Trophoblast cell (in vitro differentiated cells and primary cell): Measurements from ENCODE around the gene TNFAIP8L1.

Source experiments
- DNase-seq, 2 donors: peaks; one replicate each; pipeline ENCODE4 v3.0.0-alpha.2; 2016
- H2AFZ ChIP-seq: 2 replicates; pipeline ENCODE4 v1.6.1; 2013; ENCODE audit warnings: low read length, moderate library complexity, mild to moderate bottlenecking; ENCODE audit not compliant: insufficient read depth, poor library complexity
- H2AK5ac ChIP-seq: 2 replicates; pipeline ENCODE4 v1.6.1; 2013; ENCODE audit warnings: mild to moderate bottlenecking, low read length
- H2BK120ac ChIP-seq: 2 replicates; pipeline ENCODE4 v1.6.1; 2013; ENCODE audit warnings: low read length, mild to moderate bottlenecking, moderate library complexity; ENCODE audit not compliant: insufficient read depth, poor library complexity
- H2BK12ac ChIP-seq: 2 replicates; pipeline ENCODE4 v1.6.1; 2013; ENCODE audit warnings: mild to moderate bottlenecking, low read length, moderate library complexity
- H2BK5ac ChIP-seq: 2 replicates; pipeline ENCODE4 v1.6.1; 2013; ENCODE audit warnings: low read length, low read depth, moderate library complexity, mild to moderate bottlenecking; ENCODE audit not compliant: poor library complexity
- H3K14ac ChIP-seq: 2 replicates; pipeline ENCODE4 v1.6.1; 2013; ENCODE audit warnings: mild to moderate bottlenecking, low read length
- H3K18ac ChIP-seq: 2 replicates; pipeline ENCODE4 v1.6.1; 2013; ENCODE audit warnings: mild to moderate bottlenecking, low read length
- H3K23ac ChIP-seq: 2 replicates; pipeline ENCODE4 v1.6.1; 2013; ENCODE audit warnings: low read length
- H3K27ac ChIP-seq: 2 replicates; pipeline ENCODE4 v1.5.1; 2013; ENCODE audit warnings: low read depth, mild to moderate bottlenecking, inconsistent platforms, low read length, moderate library complexity
- H3K27me3 ChIP-seq: 2 replicates; pipeline ENCODE4 v1.6.1; 2013; ENCODE audit warnings: inconsistent platforms, mild to moderate bottlenecking, low read length, moderate library complexity; ENCODE audit not compliant: insufficient read depth
- H3K36me3 ChIP-seq, 2 experiments: 1 replicate in 1 of 2; 2 replicates in 1 of 2; pipeline ENCODE4 v1.6.1; 2013; ENCODE audit warnings: low read length in 2 of 2, mild to moderate bottlenecking in 2 of 2, moderate library complexity in 1 of 2; ENCODE audit not compliant: insufficient read depth in 2 of 2, control insufficient read depth in 1 of 2
- H3K4ac ChIP-seq: 2 replicates; pipeline ENCODE4 v1.6.1; 2013; ENCODE audit warnings: low read depth, mild to moderate bottlenecking, low read length, moderate library complexity
- H3K4me1 ChIP-seq, 2 experiments: 1 replicate in 1 of 2; 2 replicates in 1 of 2; pipeline ENCODE4 v1.6.1; 2013; ENCODE audit warnings: low read length in 2 of 2, mild to moderate bottlenecking in 2 of 2, moderate library complexity in 1 of 2; ENCODE audit not compliant: insufficient read depth in 2 of 2, control insufficient read depth in 1 of 2
- H3K4me2 ChIP-seq: 2 replicates; pipeline ENCODE4 v1.6.1; 2013; ENCODE audit warnings: inconsistent platforms, mild to moderate bottlenecking, low read length, moderate library complexity
- H3K4me3 ChIP-seq: 2 replicates; pipeline ENCODE4 v1.5.1; 2013; ENCODE audit warnings: mild to moderate bottlenecking, low read depth, low read length, inconsistent platforms
- H3K79me1 ChIP-seq: one replicate; pipeline ENCODE4 v1.6.1; 2013; ENCODE audit warnings: low read length
- H3K79me2 ChIP-seq: 2 replicates; pipeline ENCODE4 v1.6.1; 2013; ENCODE audit warnings: low read length, mild to moderate bottlenecking; ENCODE audit not compliant: control insufficient read depth, insufficient read depth, poor library complexity
- H3K9ac ChIP-seq: 2 replicates; pipeline ENCODE4 v1.6.1; 2013; ENCODE audit warnings: mild to moderate bottlenecking, low read length
- H3K9me3 ChIP-seq: 2 replicates; pipeline ENCODE4 v1.6.1; 2013; ENCODE audit warnings: low read depth, mild to moderate bottlenecking, control low read depth, inconsistent platforms, low read length; ENCODE audit not compliant: insufficient read depth
- H4K12ac ChIP-seq: 2 replicates; pipeline ENCODE4 v1.6.1; 2013; ENCODE audit warnings: low read depth, mild to moderate bottlenecking, low read length, moderate library complexity
- H4K8ac ChIP-seq: 2 replicates; pipeline ENCODE4 v1.6.1; 2013; ENCODE audit warnings: low read depth, mild to moderate bottlenecking, low read length, moderate library complexity
- H4K91ac ChIP-seq: one replicate; pipeline ENCODE4 v1.6.1; 2013; ENCODE audit warnings: low read depth, mild to moderate bottlenecking, low read length, moderate library complexity
- WGBS: extraction: QIAGEN DNeasy Blood & Tissue Kit; methylation state at CpG from one replicate; pipeline ENCODE4 v1.1.7; 2013; ENCODE audit warnings: missing lambda C conversion rate; ENCODE audit not compliant: insufficient read length, insufficient coverage; ENCODE audit errors: extremely low coverage; 5-methylcytosine and 5-hydroxymethylcytosine counted together

TNFAIP8L1 gene

DNA sequence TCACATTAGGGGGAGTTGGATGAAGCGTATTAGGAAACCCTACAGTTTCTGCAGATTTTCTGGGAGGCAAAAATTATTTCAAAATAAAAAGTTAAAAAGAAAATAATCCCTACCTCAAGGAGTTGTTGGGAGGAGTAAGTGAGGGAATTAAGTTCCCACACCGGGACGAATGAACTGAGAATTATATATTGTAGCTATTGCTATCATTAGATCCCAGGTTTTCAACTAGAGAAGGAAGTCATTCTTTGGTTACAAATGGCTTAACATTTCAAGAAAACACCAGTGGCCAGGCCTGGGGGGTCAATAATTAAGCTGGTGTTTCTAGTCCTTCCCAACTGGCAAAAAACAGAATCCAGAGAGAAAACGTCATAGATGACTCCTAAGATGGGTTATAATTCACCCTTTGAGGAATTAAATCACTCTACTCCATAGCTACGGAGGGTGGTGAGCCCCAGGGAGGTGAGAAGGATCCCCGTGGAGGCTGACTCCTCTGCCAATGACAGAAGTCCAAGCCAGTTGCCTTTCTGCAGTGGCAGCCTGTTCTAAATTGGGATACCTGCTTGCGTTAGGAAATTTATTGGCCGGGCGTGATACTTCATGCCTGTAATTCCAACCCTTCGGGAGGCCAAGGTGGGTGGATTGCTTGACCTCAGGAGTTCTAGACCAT, 32.0 kb downstream of the TNFAIP8L1 start:
- Histone ChIP-seq H2BK120ac (no peak overlapping the region), H3K36me3 (peaks cover 17 to 25% of the 10 kb centered on the region in 2 experiments), H2AFZ (no peak overlapping the region), H3K27me3 (no peaks in the 10 kb centered on the region), H3K9me3 (no peaks in the 10 kb centered on the region), H3K18ac (no peak overlapping the region), H3K23ac (no peak overlapping the region), H3K9ac (no peak overlapping the region), H3K4me3 (no peak overlapping the region), H3K27ac (no peak overlapping the region), H3K14ac (no peak overlapping the region), H4K8ac (no peak overlapping the region), H4K91ac (no peak overlapping the region), H2AK5ac (no peak overlapping the region), H3K79me1 (peaks cover 7% of the 10 kb centered on the region), H3K4me2 (no peak overlapping the region), H3K4ac (no peak overlapping the region), H3K4me1 (peaks cover 0 to 3% of the 10 kb centered on the region in 2 experiments), H4K12ac (no peak overlapping the region), H2BK5ac (no peak overlapping the region), H3K79me2 (peaks cover 6% of the 10 kb centered on the region), H2BK12ac (no peak overlapping the region)
- WGBS, result no CpG with 5 or more reads among the region's 10 CpGs
- DNase-seq, result no peak

DNA sequence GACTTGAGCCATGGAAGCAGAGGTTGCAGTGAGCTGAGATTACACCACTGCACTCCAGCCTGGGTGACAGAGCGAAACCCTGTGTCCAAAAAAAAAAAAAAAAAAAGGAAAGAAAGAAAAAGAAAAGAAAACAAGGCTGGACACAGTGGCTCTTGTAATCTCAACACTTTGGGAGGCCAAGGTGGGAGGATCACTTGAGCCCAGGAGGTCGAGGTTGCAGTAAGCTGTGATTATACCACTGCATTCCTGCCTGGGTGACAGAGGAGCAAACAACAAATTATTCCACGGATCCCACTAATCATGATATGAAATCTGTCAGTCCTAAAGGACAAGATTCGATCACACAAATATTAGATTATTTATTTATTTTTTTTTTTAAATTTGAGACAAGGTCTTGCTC, 33.9 kb downstream of the TNFAIP8L1 start:
- no peak overlapping the region for H3K4me2 ChIP-seq
- peaks cover 20 to 25% of the 10 kb centered on the region in 2 experiments for H3K36me3 ChIP-seq
- peaks cover 7% of the 10 kb centered on the region for H3K79me1 ChIP-seq
- no peak overlapping the region for H2BK5ac ChIP-seq
- H3K18ac ChIP-seq, result no peak overlapping the region
- no peak overlapping the region for H2AFZ ChIP-seq
- H2AK5ac ChIP-seq, result no peak overlapping the region
- WGBS, result no CpG with 5 or more reads among the region's 4 CpGs
- no peaks in the 10 kb centered on the region for H3K27me3 ChIP-seq
- peaks cover 0 to 3% of the 10 kb centered on the region in 2 experiments for H3K4me1 ChIP-seq
- no peak for DNase-seq
- H3K4me3 ChIP-seq, result no peak overlapping the region
- H3K9me3 ChIP-seq, result no peaks in the 10 kb centered on the region
- H2BK12ac ChIP-seq, result no peak overlapping the region
- H4K8ac ChIP-seq, result no peak overlapping the region
- no peak overlapping the region for H3K23ac ChIP-seq
- H4K12ac ChIP-seq, result no peak overlapping the region
- no peak overlapping the region for H2BK120ac ChIP-seq
- no peak overlapping the region for H4K91ac ChIP-seq
- H3K79me2 ChIP-seq, result peaks cover 6% of the 10 kb centered on the region
- H3K4ac ChIP-seq, result no peak overlapping the region
- H3K14ac ChIP-seq, result no peak overlapping the region
- no peak overlapping the region for H3K27ac ChIP-seq
- no peak overlapping the region for H3K9ac ChIP-seq

DNA sequence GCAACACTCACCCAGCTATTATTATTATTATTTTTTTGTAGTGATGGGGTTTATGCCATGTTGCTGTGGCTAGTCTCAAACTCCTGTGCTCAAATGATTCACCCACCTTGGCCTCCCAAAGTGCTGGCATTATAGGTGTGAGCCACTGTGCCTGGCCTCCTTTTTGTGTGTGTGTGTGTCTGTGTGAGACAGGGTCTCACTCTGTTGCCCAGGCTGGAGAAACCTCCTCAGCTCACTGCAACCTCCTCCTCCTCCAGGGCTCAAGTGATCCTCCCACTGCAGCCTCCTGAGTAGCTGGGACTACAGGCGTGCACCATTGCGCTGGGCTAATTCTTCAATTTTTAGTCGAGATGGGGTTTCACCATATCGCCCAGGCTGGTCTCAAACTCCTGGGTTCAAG, 34.4 kb downstream of the TNFAIP8L1 start:
- Histone ChIP-seq H4K8ac (no peak overlapping the region), H3K4ac (no peak overlapping the region), H3K79me2 (peaks cover 6% of the 10 kb centered on the region), H3K9me3 (no peaks in the 10 kb centered on the region), H3K27me3 (no peaks in the 10 kb centered on the region), H3K18ac (no peak overlapping the region), H4K12ac (no peak overlapping the region), H3K4me1 (peaks cover 0 to 3% of the 10 kb centered on the region in 2 experiments), H3K4me3 (no peak overlapping the region), H3K23ac (no peak overlapping the region), H2AK5ac (no peak overlapping the region), H2BK12ac (no peak overlapping the region), H2BK120ac (no peak overlapping the region), H3K27ac (no peak overlapping the region), H3K14ac (no peak overlapping the region), H2AFZ (no peak overlapping the region), H2BK5ac (no peak overlapping the region), H3K36me3 (peaks cover 22 to 26% of the 10 kb centered on the region in 2 experiments), H4K91ac (no peak overlapping the region), H3K9ac (no peak overlapping the region), H3K4me2 (no peak overlapping the region), H3K79me1 (peaks cover 7% of the 10 kb centered on the region)
- WGBS, result no CpG with 5 or more reads among the region's 4 CpGs
- DNase-seq, result no peak

DNA sequence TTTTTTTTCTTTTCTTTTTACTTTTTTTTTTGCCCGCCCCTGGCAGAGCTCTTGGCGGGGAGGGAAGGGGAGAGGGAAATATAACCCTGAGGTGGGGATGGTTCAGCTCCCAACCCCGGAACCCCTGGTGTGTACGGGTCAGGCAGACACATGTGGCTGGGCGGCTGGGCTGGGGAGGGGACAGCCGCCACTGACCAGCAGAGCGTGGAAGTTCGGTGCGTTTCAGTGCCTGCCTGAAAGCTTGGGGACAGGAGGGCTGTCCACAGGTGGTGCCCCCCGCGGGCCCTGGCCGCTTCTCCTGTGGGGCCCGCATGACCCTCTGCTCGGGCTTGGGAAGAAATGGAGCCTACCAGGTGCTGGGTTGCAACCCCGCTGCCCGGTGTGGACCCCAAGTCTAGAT, 36.0 kb downstream of the TNFAIP8L1 start:
- H2BK12ac ChIP-seq, result no peak overlapping the region
- no peak overlapping the region for H2BK5ac ChIP-seq
- H3K23ac ChIP-seq, result no peak overlapping the region
- no peak overlapping the region for H4K12ac ChIP-seq
- H3K4me3 ChIP-seq, result no peak overlapping the region
- no peak overlapping the region for H4K91ac ChIP-seq
- DNase-seq, result no peak
- H2AK5ac ChIP-seq, result no peak overlapping the region
- H3K4me1 ChIP-seq, result no peaks in the 10 kb centered on the region
- no peak overlapping the region for H2BK120ac ChIP-seq
- no peak overlapping the region for H3K18ac ChIP-seq
- no peak overlapping the region for H3K4me2 ChIP-seq
- no CpG with 5 or more reads among the region's 16 CpGs for WGBS
- peaks cover 33% of the 10 kb centered on the region in 2 experiments for H3K36me3 ChIP-seq
- no peaks in the 10 kb centered on the region for H3K79me2 ChIP-seq
- no peak overlapping the region for H3K4ac ChIP-seq
- no peak overlapping the region for H3K14ac ChIP-seq
- no peak overlapping the region for H2AFZ ChIP-seq
- H3K79me1 ChIP-seq, result no peaks in the 10 kb centered on the region
- no peak overlapping the region for H4K8ac ChIP-seq
- no peak overlapping the region for H3K27ac ChIP-seq
- H3K9me3 ChIP-seq, result no peaks in the 10 kb centered on the region
- H3K27me3 ChIP-seq, result no peaks in the 10 kb centered on the region
- no peak overlapping the region for H3K9ac ChIP-seq
